ENCODE data around the gene LRCH1.

LRCH1 gene

DNA sequence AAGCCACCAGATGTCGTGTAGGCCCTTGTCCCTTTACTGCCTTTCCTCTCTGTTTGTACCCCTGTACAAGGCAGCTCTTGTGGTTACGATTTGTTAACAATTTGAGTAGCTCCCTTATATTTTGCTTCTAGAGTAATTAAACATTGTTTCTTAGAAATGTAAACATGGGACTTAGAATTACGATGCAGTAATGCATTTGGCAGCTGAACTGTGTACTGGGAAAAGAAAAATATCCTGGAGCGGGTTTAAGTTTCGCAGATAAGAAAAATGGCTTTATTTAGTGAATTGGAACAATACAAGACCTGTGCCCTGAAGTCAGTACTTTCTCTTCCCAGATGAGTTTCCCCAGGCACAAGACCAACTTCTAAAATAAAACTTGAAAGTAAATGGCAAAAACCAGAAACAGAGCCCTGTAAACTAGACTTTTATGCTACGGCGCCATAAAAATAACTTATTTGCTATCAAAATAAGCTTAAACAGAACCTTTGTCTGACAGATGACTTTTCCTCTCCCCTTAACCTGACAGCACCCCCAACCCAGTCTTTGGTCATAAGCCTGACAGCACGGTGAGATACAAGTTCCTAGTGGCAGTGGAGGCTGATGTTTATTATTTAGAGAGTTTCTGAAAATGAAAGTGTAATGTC, 63.0 kb downstream of the LRCH1 start:
- Histone ChIP-seq H2BK12ac (ENCODE audit: low read length) (no peak overlapping the region), H3K27ac (replicated peaks; ENCODE audit: low read length) (no peak overlapping the region), H3K9ac (ENCODE audit: low read depth, low read length, poor library complexity) (no peak overlapping the region), H3K36me3 (replicated peaks in 1 of 2; ENCODE audit: control insufficient read depth in 2 of 2, insufficient read depth in 2 of 2, low read length in 2 of 2) (no peaks in the 10 kb centered on the region), H3K27me3 (ENCODE audit: control insufficient read depth in 3 of 3, insufficient read depth in 3 of 3, low read depth in 1 of 3, low read length in 3 of 3) (no peaks in the 10 kb centered on the region), H2BK5ac (ENCODE audit: low read length) (no peak overlapping the region), H3K79me1 (ENCODE audit: low read depth, low read length) (no peaks in the 10 kb centered on the region), H2BK15ac (ENCODE audit: low read length) (no peak overlapping the region), H3K14ac (ENCODE audit: low read length) (no peak overlapping the region), H2AK5ac (ENCODE audit: low read depth, low read length) (no peak overlapping the region), H3K9me3 (replicated peaks in 1 of 2; ENCODE audit: control insufficient read depth in 2 of 2, insufficient read depth in 1 of 2, low read depth in 1 of 2, low read length in 2 of 2) (no peaks in the 10 kb centered on the region), H2BK120ac (ENCODE audit: low read depth, low read length) (no peak overlapping the region), H3K4ac (ENCODE audit: low read length) (no peak overlapping the region), H3K18ac (ENCODE audit: low read length) (no peak overlapping the region), H4K8ac (ENCODE audit: low read depth, low read length) (no peak overlapping the region), H4K91ac (ENCODE audit: low read depth, low read length, poor library complexity) (no peak overlapping the region), H3K4me2 (ENCODE audit: insufficient read depth, low read length, poor library complexity, severe bottlenecking) (no peak overlapping the region), H2AFZ (ENCODE audit: low read length) (no peak overlapping the region), H3K23ac (ENCODE audit: low read depth, low read length, poor library complexity) (no peak overlapping the region), H3K4me3 (ENCODE audit: low read length in 2 of 2) (no peak overlapping the region), H3K4me1 (ENCODE audit: control insufficient read depth in 2 of 2, insufficient read depth in 1 of 2, low read depth in 1 of 2, low read length in 2 of 2) (peaks cover under 1 to 8% of the 10 kb centered on the region in 2 donors)
- no peak for DNase-seq (ENCODE audit: low spot score)
- WGBS, 2 donors (ENCODE audit: extremely low coverage in 2 of 2, insufficient read length in 2 of 2, insufficient replicate concordance in 1 of 2), result no CpG with 5 or more reads among the region's 8 CpGs

DNA sequence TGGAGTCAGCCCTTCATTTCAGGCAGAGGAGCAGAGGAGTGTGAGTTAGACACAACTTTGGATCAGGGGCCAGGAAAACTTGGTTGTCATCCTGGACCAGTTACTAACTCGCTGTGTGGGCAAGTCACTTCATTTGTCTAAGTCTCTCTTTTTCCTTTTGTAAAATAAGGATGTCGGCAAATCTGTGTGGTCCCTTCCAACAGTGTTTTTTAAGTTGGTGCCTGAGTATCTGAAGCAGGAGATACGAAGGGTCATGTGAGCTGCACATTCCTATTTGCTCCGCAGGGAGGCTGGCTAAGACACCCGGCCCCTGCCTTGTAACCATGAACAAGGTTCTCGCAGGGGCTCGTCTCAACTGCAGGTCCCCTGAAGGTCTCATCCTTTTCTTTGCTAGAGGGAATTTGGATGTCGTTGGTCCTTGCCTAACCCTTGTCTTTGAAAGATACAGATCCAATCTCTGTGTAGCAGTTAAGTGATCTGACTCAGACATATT, 64.3 kb downstream of the LRCH1 start:
- H3K27me3 ChIP-seq (ENCODE audit: control insufficient read depth in 3 of 3, insufficient read depth in 3 of 3, low read depth in 1 of 3, low read length in 3 of 3), result no peaks in the 10 kb centered on the region
- WGBS, 2 donors (ENCODE audit: extremely low coverage in 2 of 2, insufficient read length in 2 of 2, insufficient replicate concordance in 1 of 2), result no CpG with 5 or more reads among the region's 8 CpGs
- no peaks in the 10 kb centered on the region for H3K36me3 ChIP-seq (replicated peaks in 1 of 2; ENCODE audit: control insufficient read depth in 2 of 2, insufficient read depth in 2 of 2, low read length in 2 of 2)
- H3K27ac ChIP-seq (replicated peaks; ENCODE audit: low read length), result no peak overlapping the region
- no peak overlapping the region for H4K8ac ChIP-seq (ENCODE audit: low read depth, low read length)
- no peak overlapping the region for H2BK15ac ChIP-seq (ENCODE audit: low read length)
- no peak overlapping the region for H2BK120ac ChIP-seq (ENCODE audit: low read depth, low read length)
- H2BK12ac ChIP-seq (ENCODE audit: low read length), result no peak overlapping the region
- no peak overlapping the region for H4K91ac ChIP-seq (ENCODE audit: low read depth, low read length, poor library complexity)
- no peak overlapping the region for H3K4ac ChIP-seq (ENCODE audit: low read length)
- no peaks in the 10 kb centered on the region for H3K79me1 ChIP-seq (ENCODE audit: low read depth, low read length)
- H2AK5ac ChIP-seq (ENCODE audit: low read depth, low read length), result no peak overlapping the region
- H3K9ac ChIP-seq (ENCODE audit: low read depth, low read length, poor library complexity), result no peak overlapping the region
- H3K4me2 ChIP-seq (ENCODE audit: insufficient read depth, low read length, poor library complexity, severe bottlenecking), result no peak overlapping the region
- H3K4me1 ChIP-seq (ENCODE audit: control insufficient read depth in 2 of 2, insufficient read depth in 1 of 2, low read depth in 1 of 2, low read length in 2 of 2), result peaks cover 7 to 9% of the 10 kb centered on the region in 2 donors
- no peak overlapping the region for H2AFZ ChIP-seq (ENCODE audit: low read length)
- no peaks in the 10 kb centered on the region for H3K9me3 ChIP-seq (replicated peaks in 1 of 2; ENCODE audit: control insufficient read depth in 2 of 2, insufficient read depth in 1 of 2, low read depth in 1 of 2, low read length in 2 of 2)
- no peak overlapping the region for H2BK5ac ChIP-seq (ENCODE audit: low read length)
- H3K4me3 ChIP-seq (ENCODE audit: low read length in 2 of 2), result no peak overlapping the region
- H3K14ac ChIP-seq (ENCODE audit: low read length), result no peak overlapping the region
- no peak for DNase-seq (ENCODE audit: low spot score)
- peak overlapping the region; percentile 4 for H3K18ac ChIP-seq (ENCODE audit: low read length)
- H3K23ac ChIP-seq (ENCODE audit: low read depth, low read length, poor library complexity), result no peak overlapping the region

DNA sequence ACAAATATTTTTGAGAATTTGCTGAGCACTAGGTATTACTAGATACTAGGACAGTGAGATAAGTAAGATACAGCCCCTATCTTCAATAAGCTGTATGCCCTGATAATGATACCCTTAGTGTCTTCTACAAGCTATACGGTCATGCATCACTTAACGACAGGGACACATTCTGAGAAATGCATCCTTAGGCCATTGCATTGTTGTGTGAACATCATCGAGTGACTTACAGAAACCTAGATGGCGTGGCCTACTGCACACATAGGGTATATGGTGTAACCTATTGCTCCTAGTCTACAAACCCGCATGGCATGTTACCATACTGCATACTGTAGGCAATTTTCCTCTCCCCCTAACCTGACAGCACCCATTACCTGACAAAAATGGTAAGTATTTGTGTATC, 64.9 kb downstream of the LRCH1 start:
- Histone ChIP-seq H3K36me3 (replicated peaks in 1 of 2; ENCODE audit: control insufficient read depth in 2 of 2, insufficient read depth in 2 of 2, low read length in 2 of 2) (no peaks in the 10 kb centered on the region), H3K23ac (ENCODE audit: low read depth, low read length, poor library complexity) (no peak overlapping the region), H2BK12ac (ENCODE audit: low read length) (no peak overlapping the region), H3K27ac (replicated peaks; ENCODE audit: low read length) (no peak overlapping the region), H3K9ac (ENCODE audit: low read depth, low read length, poor library complexity) (no peak overlapping the region), H3K9me3 (replicated peaks in 1 of 2; ENCODE audit: control insufficient read depth in 2 of 2, insufficient read depth in 1 of 2, low read depth in 1 of 2, low read length in 2 of 2) (no peaks in the 10 kb centered on the region), H3K27me3 (ENCODE audit: control insufficient read depth in 3 of 3, insufficient read depth in 3 of 3, low read depth in 1 of 3, low read length in 3 of 3) (no peaks in the 10 kb centered on the region), H3K14ac (ENCODE audit: low read length) (no peak overlapping the region), H3K79me1 (ENCODE audit: low read depth, low read length) (no peaks in the 10 kb centered on the region), H3K4ac (ENCODE audit: low read length) (no peak overlapping the region), H4K91ac (ENCODE audit: low read depth, low read length, poor library complexity) (no peak overlapping the region), H2AK5ac (ENCODE audit: low read depth, low read length) (no peak overlapping the region), H3K4me3 (ENCODE audit: low read length in 2 of 2) (no peak overlapping the region), H3K4me1 (ENCODE audit: control insufficient read depth in 2 of 2, insufficient read depth in 1 of 2, low read depth in 1 of 2, low read length in 2 of 2) (peaks cover 9 to 10% of the 10 kb centered on the region in 2 donors), H2BK15ac (ENCODE audit: low read length) (no peak overlapping the region), H4K8ac (ENCODE audit: low read depth, low read length) (no peak overlapping the region), H3K4me2 (ENCODE audit: insufficient read depth, low read length, poor library complexity, severe bottlenecking) (no peak overlapping the region), H2BK120ac (ENCODE audit: low read depth, low read length) (no peak overlapping the region), H2BK5ac (ENCODE audit: low read length) (no peak overlapping the region), H3K18ac (ENCODE audit: low read length) (no peak overlapping the region), H2AFZ (ENCODE audit: low read length) (no peak overlapping the region)
- DNase-seq (ENCODE audit: low spot score), result no peak
- WGBS, 2 donors (ENCODE audit: extremely low coverage in 2 of 2, insufficient read length in 2 of 2, insufficient replicate concordance in 1 of 2), result no CpG with 5 or more reads among the region's 5 CpGs

DNA sequence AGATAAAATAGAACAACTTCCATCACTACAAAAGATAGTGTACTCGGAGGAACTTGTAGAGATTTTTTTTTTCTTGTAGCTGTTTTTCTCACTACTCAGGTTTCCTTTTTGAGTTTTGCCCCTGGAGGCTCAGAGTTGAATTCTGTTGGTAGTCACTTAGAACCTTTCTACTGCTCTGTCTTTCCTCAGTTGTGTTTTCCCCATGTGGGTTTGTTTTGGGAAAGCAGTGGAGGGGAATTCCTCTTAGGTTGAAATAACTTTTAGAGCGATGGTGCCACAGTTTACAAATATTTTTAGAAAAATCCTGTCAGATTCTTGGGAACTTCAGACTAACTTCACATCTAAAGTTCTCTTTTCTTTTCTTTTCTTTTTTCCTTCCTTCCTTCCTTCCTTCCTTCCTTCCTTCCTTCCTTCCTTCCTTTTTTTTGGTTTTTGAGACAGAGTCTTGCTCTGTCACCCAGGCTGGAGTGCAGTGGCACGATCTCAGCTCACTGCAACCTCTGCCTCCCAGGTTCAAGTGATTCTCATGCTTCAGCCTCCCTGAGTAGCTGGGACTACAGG, 65.8 kb downstream of the LRCH1 start:
- no peak overlapping the region for H3K4me3 ChIP-seq (ENCODE audit: low read length in 2 of 2)
- H2BK15ac ChIP-seq (ENCODE audit: low read length), result no peak overlapping the region
- no peaks in the 10 kb centered on the region for H3K9me3 ChIP-seq (replicated peaks in 1 of 2; ENCODE audit: control insufficient read depth in 2 of 2, insufficient read depth in 1 of 2, low read depth in 1 of 2, low read length in 2 of 2)
- no CpG with 5 or more reads among the region's 3 CpGs for WGBS, 2 donors (ENCODE audit: extremely low coverage in 2 of 2, insufficient read length in 2 of 2, insufficient replicate concordance in 1 of 2)
- no peak overlapping the region for H3K23ac ChIP-seq (ENCODE audit: low read depth, low read length, poor library complexity)
- no peak overlapping the region for H3K18ac ChIP-seq (ENCODE audit: low read length)
- H3K27ac ChIP-seq (replicated peaks; ENCODE audit: low read length), result no peak overlapping the region
- H3K27me3 ChIP-seq (ENCODE audit: control insufficient read depth in 3 of 3, insufficient read depth in 3 of 3, low read depth in 1 of 3, low read length in 3 of 3), result no peaks in the 10 kb centered on the region
- DNase-seq (ENCODE audit: low spot score), result no peak
- H2AFZ ChIP-seq (ENCODE audit: low read length), result no peak overlapping the region
- H3K9ac ChIP-seq (ENCODE audit: low read depth, low read length, poor library complexity), result no peak overlapping the region
- H3K14ac ChIP-seq (ENCODE audit: low read length), result no peak overlapping the region
- no peak overlapping the region for H2BK12ac ChIP-seq (ENCODE audit: low read length)
- H3K79me1 ChIP-seq (ENCODE audit: low read depth, low read length), result no peaks in the 10 kb centered on the region
- no peak overlapping the region for H2AK5ac ChIP-seq (ENCODE audit: low read depth, low read length)
- no peak overlapping the region for H3K4ac ChIP-seq (ENCODE audit: low read length)
- peaks cover 9 to 10% of the 10 kb centered on the region in 2 donors for H3K4me1 ChIP-seq (ENCODE audit: control insufficient read depth in 2 of 2, insufficient read depth in 1 of 2, low read depth in 1 of 2, low read length in 2 of 2)
- H3K36me3 ChIP-seq (replicated peaks in 1 of 2; ENCODE audit: control insufficient read depth in 2 of 2, insufficient read depth in 2 of 2, low read length in 2 of 2), result no peaks in the 10 kb centered on the region
- no peak overlapping the region for H3K4me2 ChIP-seq (ENCODE audit: insufficient read depth, low read length, poor library complexity, severe bottlenecking)
- H4K91ac ChIP-seq (ENCODE audit: low read depth, low read length, poor library complexity), result no peak overlapping the region
- H4K8ac ChIP-seq (ENCODE audit: low read depth, low read length), result no peak overlapping the region
- H2BK5ac ChIP-seq (ENCODE audit: low read length), result no peak overlapping the region
- H2BK120ac ChIP-seq (ENCODE audit: low read depth, low read length), result no peak overlapping the region

All from neuronal stem cell (in vitro differentiated cells).